HepG2 (cell line): ENCODE results near the gene C18orf63. TPM values are rescaled to one million over a fixed set of nuclear protein-coding genes. Genes with fewer than 3 reads are reported as not detected.

ENCODE experiments used
- ATF7 ChIP-seq, 2 experiments: fragments of 450-650 bp in 1 of 2; sonication (generic) in 1 of 2; formaldehyde crosslinking in 1 of 2; IDR thresholded peaks; 2 replicates each; pipeline versions ENCODE4 v1.4.0 to v1.6.1; 2016 to 2020; ENCODE audit warnings: antibody characterized with exemption in 1 of 2, mild to moderate bottlenecking in 1 of 2, missing genetic modification reagents in 1 of 2
- DMTF1 ChIP-seq: sonication (generic); formaldehyde crosslinking; IDR thresholded peaks from 2 replicates; pipeline ENCODE4 v1.4.0; 2020; ENCODE audit warnings: mild to moderate bottlenecking, missing genetic modification reagents
- ISL2 ChIP-seq: sonication (generic); formaldehyde crosslinking; IDR thresholded peaks from 2 replicates; pipeline ENCODE4 v1.5.0; 2020; ENCODE audit warnings: missing genetic modification reagents
- JARID2 ChIP-seq: sonication (generic); formaldehyde crosslinking; IDR thresholded peaks from 2 replicates; pipeline ENCODE4 v1.8.1; 2023; ENCODE audit warnings: missing genetic modification reagents, inconsistent platforms; ENCODE audit not compliant: insufficient replicate concordance
- JUNB ChIP-seq: sonication (generic); formaldehyde crosslinking; IDR thresholded peaks from 2 replicates; pipeline ENCODE4 v1.8.0; 2022; ENCODE audit warnings: missing genetic modification reagents, mild to moderate bottlenecking, borderline replicate concordance
- JUND ChIP-seq: sonication (generic); formaldehyde crosslinking; IDR thresholded peaks from 2 replicates; pipeline ENCODE4 v1.8.0; 2022; ENCODE audit warnings: mild to moderate bottlenecking, missing genetic modification reagents
- LBX2 ChIP-seq: sonication (generic); formaldehyde crosslinking; IDR thresholded peaks from 2 replicates; pipeline ENCODE4 v1.5.0; 2020; ENCODE audit warnings: missing genetic modification reagents, mild to moderate bottlenecking, borderline replicate concordance
- MATR3 ChIP-seq: sonication (generic); formaldehyde crosslinking; IDR thresholded peaks from 2 replicates; pipeline ENCODE4 v1.4.0; 2020; ENCODE audit warnings: missing genetic modification reagents
- NR2F1 ChIP-seq, 2 experiments: fragments of 450-650 bp in 1 of 2; formaldehyde crosslinking in 1 of 2; IDR thresholded peaks; 2 replicates each; pipeline versions ENCODE4 v1.5.0 to v1.6.1; 2016 to 2020; ENCODE audit warnings: mild to moderate bottlenecking in 1 of 2, missing compliant biosample characterization in 1 of 2, missing genetic modification reagents in 1 of 2, moderate library complexity in 1 of 2
- PBX2 ChIP-seq: IDR thresholded peaks from 2 replicates; pipeline ENCODE4 v1.6.1; 2016; ENCODE audit warnings: control low read depth
- RAD21 ChIP-seq: fragments of 450-650 bp; formaldehyde crosslinking; IDR thresholded peaks from 2 replicates; pipeline ENCODE4 v1.5.0; 2020; ENCODE audit warnings: mild to moderate bottlenecking
- REPIN1 ChIP-seq: sonication (generic); formaldehyde crosslinking; IDR thresholded peaks from 2 replicates; pipeline ENCODE4 v1.8.0; 2022; ENCODE audit warnings: missing genetic modification reagents, low read depth, mild to moderate bottlenecking, borderline replicate concordance
- TERF1 ChIP-seq: sonication (generic); formaldehyde crosslinking; IDR thresholded peaks from 2 replicates; pipeline ENCODE4 v1.8.0; 2022; ENCODE audit warnings: mild to moderate bottlenecking, missing genetic modification reagents, moderate library complexity
- ZFP91 ChIP-seq: sonication (generic); formaldehyde crosslinking; IDR thresholded peaks from 2 replicates; pipeline ENCODE4 v1.9.0; 2022; ENCODE audit warnings: missing genetic modification reagents, mild to moderate bottlenecking, borderline replicate concordance
- ZNF33A ChIP-seq: sonication (generic); formaldehyde crosslinking; IDR thresholded peaks from 2 replicates; pipeline ENCODE4 v1.5.1; 2020; ENCODE audit warnings: missing genetic modification reagents, mild to moderate bottlenecking, moderate library complexity, borderline replicate concordance
- ZNF570 ChIP-seq: sonication (generic); formaldehyde crosslinking; IDR thresholded peaks from 2 replicates; pipeline ENCODE4 v1.4.0; 2020; ENCODE audit warnings: mild to moderate bottlenecking, missing genetic modification reagents, borderline replicate concordance
- ZNF670 ChIP-seq: sonication (generic); formaldehyde crosslinking; IDR thresholded peaks from 2 replicates; pipeline ENCODE4 v1.8.0; 2022; ENCODE audit warnings: mild to moderate bottlenecking, missing genetic modification reagents, borderline replicate concordance
- ZNF800 ChIP-seq: sonication (generic); formaldehyde crosslinking; IDR thresholded peaks from 2 replicates; pipeline ENCODE4 v1.4.0; 2020; ENCODE audit warnings: missing genetic modification reagents
- polyA plus RNA-seq, 8 experiments: library from polyadenylated mRNA; depleted of rRNA in 3 of 8; stranded (reverse) in 7 of 8; unstranded in 1 of 8; fragments of >200 nt; fragmentation: Illumina TruSeq in 4 of 8; extraction: Trizol in 4 of 8; gene quantifications; 2 replicates each; pipeline versions ENCODE4 v1.2.1 to v1.2.3, GENCODE V29; 2011 to 2016; ENCODE audit warnings: low read depth in 4 of 8, missing spikeins in 1 of 8, mixed read lengths in 1 of 8; ENCODE audit not compliant: insufficient read depth in 1 of 8
- total RNA-seq, 5 experiments: library from RNA; depleted of rRNA; stranded (reverse); fragments of >200 nt; fragmentation: Illumina TruSeq; extraction: Trizol; gene quantifications; 2 replicates each; pipeline ENCODE4 v1.2.3, GENCODE V29; 2016; ENCODE audit warnings: low read depth in 1 of 5

C18orf63 gene
- total and polyA plus RNA-seq, 2 of the 13 experiments (the other 11 are each of a cell fraction or from before 2014, with no cell fraction given): 0.01 TPM; not detected in 1

- TF ChIP-seq ATF7 (IDR thresholded peaks at IDR 0.05) (no peak), ATF7 (CRISPR knock-in tag; IDR thresholded peaks at IDR 0.05) (peak; percentile 53), ZNF800 (CRISPR knock-in tag) (no peak; the same call in 1 of the 2 replicates), RAD21 (0 out of 2 replicates have a peak, but pooled peaks have one; percentile 32), JUND (CRISPR knock-in tag) (no peak), MATR3 (CRISPR knock-in tag) (no peak), LBX2 (no peak), NR2F1 (CRISPR knock-in tag; IDR thresholded peaks at IDR 0.05) (peak in 1 of 2 experiments; percentile 51; a peak in 2 of 4 replicates), ISL2 (CRISPR knock-in tag) (peak; percentile 65; the same call in 1 of the 2 replicates), ZNF33A (CRISPR knock-in tag) (no peak), TERF1 (CRISPR knock-in tag) (no peak), JARID2 (no peak), JUNB (CRISPR knock-in tag) (no peak), ZNF670 (CRISPR knock-in tag) (no peak), ZNF570 (CRISPR knock-in tag) (no peak), REPIN1 (no peak; the same call in 1 of the 2 replicates), PBX2 (CRISPR knock-in tag) (peak; percentile 99), DMTF1 (CRISPR knock-in tag) (0 out of 2 replicates have a peak, but pooled peaks have one; percentile 54), ZFP91 (CRISPR knock-in tag) (peak; percentile 72)
Measured at GRCh38 chr18:74291771-74292540, 23.7 kb upstream of the C18orf63 start, which contains the start of gene CYB5A (continued).
